Neural progenitor cell (in vitro differentiated cells): ENCODE data around the gene ACOT7.

ENCODE experiments used
- CTCF ChIP-seq: fragments of 200-600 bp; sonication (generic); IDR thresholded peaks from 2 replicates; pipeline ENCODE4 v1.5.1; 2017; ENCODE audit warnings: antibody characterized with exemption, mild to moderate bottlenecking
- EZH2 ChIP-seq: fragments of 200-600 bp; sonication (generic); IDR thresholded peaks from 2 replicates; pipeline ENCODE4 v1.6.1; 2017; ENCODE audit warnings: antibody characterized with exemption, mild to moderate bottlenecking, moderate library complexity
- EZH2phosphoT487 ChIP-seq: fragments of 200-600 bp; sonication (generic); IDR thresholded peaks from 2 replicates; pipeline ENCODE4 v1.6.1; 2017; ENCODE audit warnings: antibody characterized with exemption

- TF ChIP-seq CTCF (no peak), EZH2 (no peak), EZH2phosphoT487 (no peak)
Measured at GRCh38 chr1:6389971-6390370, 3.6 kb downstream of the ACOT7 start.
